Limb (tissue), 2 donors: Measurements from ENCODE around the gene LSMEM2.
"Not testable (repeated sequence)": the region's sequence is repeated elsewhere in the genome, so short reads cannot be mapped to it uniquely, and the experiment has no call there.

ENCODE experiments used
- DNase-seq, 2 donors: peaks; one replicate each; pipeline ENCODE4 v3.0.0-alpha.2; 2016; ENCODE audit errors: extremely low spot score in 2 of 2

The LSMEM2 gene

DNA sequence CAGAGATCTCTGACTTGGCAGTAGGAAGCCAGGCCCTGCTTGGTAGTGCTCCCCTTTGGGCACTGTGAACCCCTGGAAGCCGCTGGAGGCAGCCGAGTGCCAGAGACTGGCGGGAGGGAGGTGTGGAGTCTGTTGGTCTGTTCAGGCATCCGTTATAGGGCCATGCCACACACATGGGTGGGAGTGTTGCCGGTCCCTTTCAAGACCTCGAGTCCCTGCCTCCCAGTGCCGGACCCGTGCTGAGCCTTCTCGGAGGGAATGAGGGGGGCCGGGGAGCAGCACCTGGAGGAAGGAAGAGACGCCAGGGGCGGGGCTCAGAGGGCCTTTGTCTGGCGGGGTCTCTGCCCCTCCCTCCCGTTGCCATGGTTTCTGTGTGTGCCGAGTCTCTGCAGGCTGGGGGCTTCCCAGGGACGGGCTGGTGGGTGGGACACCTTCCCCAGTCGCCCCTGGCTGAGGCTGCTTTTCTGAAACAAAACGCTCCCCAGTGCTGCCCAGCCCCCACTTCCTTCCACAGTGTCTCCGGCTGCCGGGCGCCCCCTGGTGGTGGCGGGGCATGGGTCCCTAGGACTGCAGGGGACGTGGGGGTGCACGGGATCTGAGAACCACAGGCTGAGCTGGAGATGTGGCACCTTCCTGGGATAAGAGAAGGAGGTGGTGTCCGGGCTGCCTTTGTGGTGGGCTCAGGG, 32.9 kb upstream of the LSMEM2 start:
- DNase-seq, result peak; percentile 89 to 98

DNA sequence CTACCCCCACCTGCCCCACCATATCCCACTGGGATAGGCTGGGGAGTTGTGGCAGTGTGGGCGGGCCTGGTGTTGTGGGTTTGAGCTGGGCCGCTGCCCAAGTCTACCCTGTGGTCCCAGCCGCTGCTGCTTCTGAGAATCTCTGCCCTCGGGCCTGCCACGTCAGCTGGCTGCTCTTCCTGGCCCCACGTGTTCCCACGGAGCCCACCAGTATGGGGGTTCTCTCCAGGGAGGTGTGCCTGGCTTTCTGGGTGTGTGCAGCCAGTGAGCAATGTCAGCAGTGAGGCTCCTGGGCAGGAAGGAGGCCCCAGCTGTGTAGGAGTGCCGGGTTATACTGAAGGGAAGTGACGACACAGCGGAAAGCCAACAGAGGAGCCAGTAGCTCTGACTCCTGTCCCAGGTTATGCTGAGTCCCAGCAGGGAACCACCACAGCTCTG, 32.4 kb upstream of the LSMEM2 start:
- no peak for DNase-seq

DNA sequence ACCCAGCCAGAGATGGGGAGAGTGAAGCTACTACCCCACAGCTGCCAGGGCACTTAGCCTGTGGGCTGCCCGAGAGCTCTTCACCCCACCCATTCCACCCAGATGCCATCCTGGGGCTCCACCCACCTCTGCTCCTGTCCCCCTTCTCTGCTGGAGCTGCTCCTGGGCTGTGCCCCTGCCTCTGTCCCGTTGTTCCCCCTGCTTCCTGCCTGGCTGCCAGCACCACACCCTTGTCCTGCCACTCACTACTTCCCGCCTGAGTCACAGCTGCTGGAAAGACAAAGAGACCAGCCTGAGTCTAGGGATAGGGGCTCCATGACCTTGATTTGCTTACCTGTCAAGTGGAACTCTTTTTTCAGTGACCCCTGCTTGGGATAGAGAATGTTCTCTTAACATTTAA, 30.5 kb upstream of the LSMEM2 start:
- no peak for DNase-seq

DNA sequence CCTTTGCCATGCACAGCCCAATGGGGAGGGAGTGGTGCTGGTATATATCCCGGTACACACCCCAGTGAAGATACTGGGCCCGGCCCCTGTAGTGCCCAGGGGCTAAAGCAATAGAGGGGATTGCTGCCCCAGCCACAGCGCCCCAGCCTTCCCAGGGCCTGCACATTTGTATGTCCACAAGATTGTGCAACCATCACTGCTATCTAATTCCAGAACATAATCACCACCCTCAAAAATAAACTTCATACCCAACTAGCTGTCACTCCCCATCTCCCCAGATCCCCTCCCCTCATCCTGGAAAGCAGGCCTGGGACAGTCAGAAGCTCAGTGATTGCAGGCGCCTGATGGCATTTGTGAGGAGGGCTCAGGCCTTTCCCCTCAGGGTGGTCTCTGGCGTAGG, 29.4 kb upstream of the LSMEM2 start:
- no peak for DNase-seq

GRCh38 chr3:50250514-50250913, 28.4 kb upstream of the LSMEM2 start:
- DNase-seq, result no peak

DNA sequence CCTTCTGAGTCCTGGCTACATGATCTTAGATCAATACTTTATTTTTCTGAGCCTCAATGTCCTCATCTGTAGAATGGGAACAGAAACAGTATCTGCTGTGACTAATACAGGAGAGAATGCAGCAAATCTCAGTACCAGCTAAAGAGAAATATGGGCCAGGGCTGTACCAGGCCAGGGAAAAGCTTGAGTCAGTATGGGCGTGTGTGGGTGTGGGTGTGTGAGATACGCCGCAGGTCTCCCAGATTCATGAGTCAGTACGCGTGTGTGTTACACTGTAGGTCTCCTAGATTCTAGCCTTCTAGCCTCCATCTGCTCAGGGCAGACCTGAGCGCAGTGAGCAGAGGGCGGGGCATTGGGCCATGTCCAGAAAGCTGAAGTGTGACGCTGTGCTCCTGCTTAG, 27.7 kb upstream of the LSMEM2 start:
- no peak for DNase-seq

GRCh38 chr3:50254577-50255250, 24.2 kb upstream of the LSMEM2 start:
- no peak for DNase-seq

DNA sequence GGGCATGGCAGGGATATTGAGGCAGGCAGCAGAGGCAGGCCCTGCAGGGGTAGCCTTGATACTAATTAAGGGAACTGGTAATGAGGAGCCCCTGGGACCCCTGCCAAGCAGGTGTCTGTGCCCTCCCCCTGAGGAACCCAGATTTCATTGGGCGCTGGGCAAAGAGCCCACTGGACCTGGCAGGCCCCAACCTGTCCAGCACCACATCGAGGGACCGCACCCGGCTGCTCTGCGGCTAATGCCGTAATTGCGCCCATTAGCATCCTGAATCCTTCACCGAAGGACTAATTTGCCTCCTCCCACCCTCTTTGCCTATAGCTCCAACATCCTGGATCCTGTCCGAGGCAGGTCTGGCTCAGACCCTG, 23.7 kb upstream of the LSMEM2 start:
- no peak for DNase-seq

- peak in 1 of 2 donors; percentile 60 for DNase-seq
These were observed 21.7 kb upstream of the LSMEM2 start for GRCh38 chr3:50256978-50257890.

DNA sequence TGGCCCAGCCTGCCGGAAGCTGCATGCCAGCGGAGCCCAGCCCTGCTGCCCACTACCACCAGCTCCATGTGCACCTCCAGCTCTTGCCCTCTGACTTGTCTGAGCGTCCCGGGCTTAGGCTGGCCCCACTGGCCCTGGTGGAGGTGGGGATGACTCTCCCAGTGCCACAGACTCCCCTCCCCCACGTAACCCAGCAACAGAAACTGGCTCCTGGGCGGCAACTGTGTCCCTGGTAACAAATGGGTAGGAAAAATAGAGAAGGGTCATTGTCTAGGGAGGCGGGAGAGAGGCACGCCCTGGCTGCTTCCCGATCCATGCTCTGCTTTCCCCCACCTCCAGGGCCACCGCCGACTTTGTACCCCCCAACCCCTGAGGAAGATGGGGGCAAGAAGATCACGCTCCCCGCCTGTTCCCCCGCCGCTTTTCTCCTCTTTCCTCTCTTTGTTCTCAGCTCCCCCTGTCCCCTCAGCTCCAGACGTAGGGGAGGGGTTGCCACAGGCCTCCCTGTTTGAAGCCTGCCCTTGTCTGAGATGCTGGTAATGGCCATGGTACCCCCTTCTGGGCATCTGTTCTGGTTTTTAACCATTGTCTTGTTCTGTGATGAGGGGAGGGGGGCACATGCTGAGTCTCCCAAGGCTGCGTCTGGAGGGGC, 20.7 kb upstream of the LSMEM2 start:
- DNase-seq, result peak in 1 of 2 donors; percentile 50

DNA sequence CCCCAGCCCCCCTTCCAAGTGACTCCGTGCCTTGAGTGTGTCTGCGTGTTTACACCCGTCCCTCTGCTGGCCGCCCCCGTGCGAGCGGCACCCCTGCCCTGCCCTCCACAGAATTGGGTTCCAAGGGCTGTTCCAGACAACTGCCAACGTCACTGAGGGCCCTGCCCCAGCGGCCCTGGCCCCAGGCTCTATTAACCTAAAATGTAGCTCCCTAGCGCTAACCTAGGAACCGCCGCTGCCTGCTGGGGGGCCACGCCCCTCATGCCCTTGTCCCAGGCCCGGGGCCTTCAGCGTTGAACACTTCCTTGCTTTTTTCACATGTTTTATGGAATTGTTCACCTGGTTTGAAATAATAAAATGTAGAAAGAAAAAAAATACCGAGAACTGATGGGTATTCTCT, 19.9 kb upstream of the LSMEM2 start:
- DNase-seq, result peak in 1 of 2 donors; percentile 44

DNA sequence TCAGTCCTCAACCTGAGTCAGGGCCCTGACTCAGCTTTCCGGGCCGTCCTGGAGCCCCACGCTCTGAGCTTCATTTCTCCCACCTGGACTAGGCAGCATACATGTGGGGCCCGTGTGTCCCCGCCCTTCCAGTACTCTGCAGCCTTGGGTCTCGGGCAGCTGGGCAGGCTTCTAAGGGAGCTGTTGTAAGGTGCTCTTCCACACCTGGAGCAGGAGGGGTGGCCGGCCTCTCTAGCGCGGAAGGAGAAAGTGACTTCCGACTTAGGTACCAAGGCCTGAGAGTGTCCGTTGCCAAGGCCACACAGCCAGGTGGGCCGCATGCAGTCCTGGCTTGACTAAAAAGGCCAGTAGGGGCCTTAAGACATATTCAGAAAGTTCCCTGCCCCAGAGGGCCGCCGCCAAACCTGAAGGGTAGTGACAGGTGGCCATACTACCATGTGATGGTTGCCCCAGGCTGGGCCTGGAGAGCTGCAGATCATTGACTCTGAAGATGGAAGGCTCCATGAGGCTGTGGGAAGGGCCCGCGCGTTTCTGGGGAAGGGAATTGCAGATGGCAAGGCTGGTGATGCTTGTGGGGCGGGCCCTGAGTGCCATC, 19.4 kb upstream of the LSMEM2 start:
- no peak for DNase-seq

DNA sequence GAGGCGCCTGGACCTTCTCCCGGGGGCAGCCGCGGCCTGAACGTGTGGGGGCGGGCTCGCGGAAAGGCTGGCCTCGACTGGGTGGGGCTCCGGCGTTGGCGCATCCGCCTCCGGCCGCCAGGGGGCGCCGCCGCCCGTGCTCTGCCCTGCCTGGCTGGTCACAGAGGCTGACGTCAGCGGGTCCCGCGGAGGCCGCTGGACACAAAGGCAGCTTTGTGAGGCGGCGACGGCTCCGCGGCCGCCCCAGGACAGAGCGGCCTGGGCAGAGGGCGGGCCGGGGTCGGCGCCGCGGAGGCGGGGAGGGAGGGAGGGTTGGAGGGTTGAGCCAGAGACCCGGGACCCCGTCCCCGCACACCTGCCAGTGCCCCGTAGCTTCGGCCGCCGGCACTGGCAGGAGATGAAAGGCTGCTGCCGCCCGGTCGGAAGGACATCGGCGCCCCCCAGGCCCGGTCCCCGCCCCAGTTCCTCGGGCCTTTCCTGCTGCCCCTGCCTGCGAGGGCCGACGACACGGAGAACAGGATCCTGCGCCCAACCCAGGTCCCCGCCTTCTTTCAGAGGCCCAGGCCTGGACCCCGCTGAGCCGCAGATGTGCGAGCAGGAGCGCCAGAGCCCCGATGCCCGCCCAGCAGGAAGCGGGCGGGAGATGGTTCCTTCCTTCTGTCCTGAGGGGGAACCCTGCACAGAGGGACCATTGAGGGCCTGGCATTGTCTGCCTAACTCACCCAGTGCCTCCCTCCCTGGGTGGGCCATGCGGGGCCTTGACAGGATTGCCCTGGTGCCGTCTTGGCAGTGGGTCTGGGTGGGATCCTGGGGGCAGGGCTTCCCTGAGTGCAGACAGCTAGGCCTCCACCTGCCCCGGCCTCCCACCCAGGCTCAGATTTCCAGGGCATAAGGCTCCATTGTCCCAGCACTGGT, 18.6 kb upstream of the LSMEM2 start:
- peak; percentile 92 to 97 for DNase-seq

GRCh38 chr3:50260942-50261441, 17.9 kb upstream of the LSMEM2 start:
- DNase-seq, result no peak

- DNase-seq, result peak in 1 of 2 donors; percentile 51
These were observed 17.4 kb upstream of the LSMEM2 start for GRCh38 chr3:50261505-50261904.

- not testable (repeated sequence) for DNase-seq
These were observed 16.7 kb upstream of the LSMEM2 start for GRCh38 chr3:50262200-50262599.

DNA sequence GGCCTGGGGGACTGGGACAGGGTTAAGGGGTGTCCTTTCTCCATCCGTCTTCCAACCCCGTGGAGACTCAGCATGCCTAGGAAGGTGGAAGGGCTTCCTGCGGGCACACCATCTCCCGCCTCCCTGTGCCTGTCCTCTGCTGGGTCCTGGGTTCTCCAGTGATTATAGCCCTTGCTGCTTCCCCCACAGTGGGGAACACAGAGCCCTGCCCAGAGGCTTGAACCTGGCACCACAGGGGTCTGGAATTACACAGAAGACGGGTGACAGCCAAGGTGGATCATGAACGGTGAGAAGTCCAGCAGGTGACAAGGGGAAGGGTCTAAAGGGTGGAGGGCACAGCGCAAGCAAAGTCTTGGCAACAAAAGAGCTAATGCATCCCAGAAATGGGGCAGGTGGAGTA, 16.1 kb upstream of the LSMEM2 start:
- no peak for DNase-seq

- DNase-seq, result no peak
These were observed 15.2 kb upstream of the LSMEM2 start for GRCh38 chr3:50263478-50264382.

- peak; percentile 93 to 94 for DNase-seq
These were observed 14.4 kb upstream of the LSMEM2 start for GRCh38 chr3:50264383-50264963.
